Stimulated activated naive B cell treated with anti-CD40 and anti-IgM and Interleukin-4, amounts not matched to agents 10 μg/mL and 1 μg/mL and 100 μg/mL, for 72 hours (primary cell): ENCODE results near the gene STARD5.

ENCODE experiments used
- ATAC-seq, 2 donors: fragments of 150-1000 bp; cut with Tn5 transposase; replicated peaks; 2 replicates each; pipeline ENCODE4 v1.10.0; 2021; ENCODE audit warnings: moderate library complexity in 1 of 2
- DNase-seq: peaks from one replicate; pipeline ENCODE4 v3.0.0; 2021
- H3K27ac Mint-ChIP-seq: one replicate; pipeline ENCODE4 v1.8.0; 2022; ENCODE audit warnings: mild to moderate bottlenecking, mixed read lengths
- H3K27me3 Mint-ChIP-seq, 2 donors: one replicate each; pipeline ENCODE4 v1.8.0; 2022; ENCODE audit warnings: mixed read lengths in 2 of 2
- H3K36me3 Mint-ChIP-seq, 2 donors: one replicate each; pipeline ENCODE4 v1.8.0; 2022; ENCODE audit warnings: mixed read lengths in 2 of 2, mild to moderate bottlenecking in 1 of 2
- H3K4me1 Mint-ChIP-seq, 2 donors: one replicate each; pipeline ENCODE4 v1.8.0; 2022; ENCODE audit warnings: mixed read lengths in 2 of 2, mild to moderate bottlenecking in 1 of 2
- H3K4me3 Mint-ChIP-seq, 2 donors: one replicate each; pipeline ENCODE4 v1.8.0; 2022; ENCODE audit warnings: mild to moderate bottlenecking in 2 of 2, mixed read lengths in 2 of 2, moderate library complexity in 1 of 2
- H3K9me3 Mint-ChIP-seq, 2 donors: one replicate each; pipeline ENCODE4 v1.8.0; 2022; ENCODE audit warnings: mixed read lengths in 2 of 2, mild to moderate bottlenecking in 1 of 2

STARD5 gene

DNA sequence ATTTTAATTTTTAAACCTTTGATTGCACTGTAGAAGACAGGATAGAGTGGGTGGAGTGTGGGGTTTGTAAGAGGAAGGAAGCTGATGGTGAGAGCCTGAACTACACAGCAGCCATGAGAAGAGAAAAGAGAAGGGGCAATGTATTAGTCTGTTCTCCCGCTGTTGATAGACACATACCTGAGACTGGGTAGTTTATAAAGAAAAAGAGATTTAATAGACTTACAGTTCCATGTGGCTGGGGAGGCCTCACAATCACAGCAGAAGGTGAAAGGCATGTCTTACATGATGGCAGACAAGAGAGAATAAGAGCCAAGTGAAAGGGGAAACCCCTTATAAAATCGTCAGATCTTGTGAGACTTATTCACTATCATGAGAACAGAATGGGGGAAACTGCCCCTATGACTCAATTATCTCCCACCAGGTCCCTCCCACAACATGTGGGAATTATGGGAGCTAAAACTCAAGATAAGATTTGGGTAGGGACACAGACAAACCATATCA lies 37.3 kb downstream of the STARD5 start:
- peak; percentile 87 to 88 for ATAC-seq
- Mint-ChIP-seq H3K36me3 (peaks cover 5 to 40% of the 10 kb centered on the region in 2 donors), H3K27me3 (no peaks in the 10 kb centered on the region), H3K9me3 (peaks cover 5 to 12% of the 10 kb centered on the region in 2 donors), H3K4me3 (peak overlapping the region; percentile 74 to 83), H3K27ac (peak overlapping the region; percentile 98), H3K4me1 (peaks cover 60 to 83% of the 10 kb centered on the region in 2 donors)
- DNase-seq, result peak; percentile 47

DNA sequence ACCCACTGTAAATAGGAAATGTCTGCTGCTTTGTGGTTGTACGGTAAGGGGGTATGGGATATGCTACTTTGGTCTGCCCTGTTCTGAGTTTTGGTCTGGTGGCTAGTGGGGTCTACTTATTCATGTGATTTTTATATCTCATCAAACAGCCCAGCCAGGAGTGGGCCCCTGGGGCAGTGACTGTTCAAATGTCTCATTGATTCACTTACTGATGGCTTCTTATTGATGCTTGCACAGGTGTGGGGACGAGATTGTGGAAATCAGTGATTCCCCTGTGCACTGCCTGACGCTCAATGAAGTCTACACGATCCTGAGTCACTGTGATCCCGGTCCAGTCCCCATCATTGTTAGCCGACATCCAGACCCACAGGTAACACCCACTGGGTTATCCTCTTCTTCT lies 38.5 kb downstream of the STARD5 start:
- H3K27me3 Mint-ChIP-seq, result no peaks in the 10 kb centered on the region
- peaks cover 59 to 80% of the 10 kb centered on the region in 2 donors for H3K4me1 Mint-ChIP-seq

DNA sequence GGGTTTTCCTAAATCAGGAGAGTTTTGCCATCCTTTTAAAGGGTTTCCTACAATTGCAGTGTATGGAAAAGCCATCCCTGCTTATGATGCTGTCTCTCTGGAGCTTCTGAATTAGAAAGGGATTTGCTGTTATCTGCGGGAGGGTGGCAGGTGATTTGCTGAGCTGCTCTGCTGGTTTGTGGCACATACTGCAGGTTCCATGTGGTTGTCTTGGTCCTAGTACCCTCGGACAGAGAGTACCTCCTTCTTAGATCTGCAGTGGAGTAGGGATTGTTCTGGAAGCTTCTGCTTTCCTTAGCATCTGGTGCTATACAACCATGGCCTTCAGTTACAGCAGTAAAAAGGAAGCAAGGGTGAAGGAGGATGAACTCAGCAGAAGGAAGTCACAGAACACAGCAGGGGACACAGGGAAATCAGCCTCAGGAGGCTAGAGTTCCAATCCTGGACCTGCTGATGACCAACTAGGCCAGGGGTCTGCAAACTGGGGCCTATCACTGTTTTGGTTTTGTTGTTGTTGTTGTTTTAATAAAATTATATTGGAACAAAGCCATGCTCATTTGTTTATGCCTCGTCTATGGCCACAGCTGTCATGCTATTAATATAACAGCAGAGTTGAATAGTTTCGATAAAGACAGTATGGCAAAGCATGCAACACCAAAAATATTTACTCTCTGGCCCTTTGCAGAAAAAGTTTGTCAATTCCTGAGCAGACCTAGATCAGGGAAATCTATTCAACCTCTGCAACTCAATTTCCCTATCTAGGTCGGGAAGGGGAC lies 39.5 kb downstream of the STARD5 start:
- peaks cover 5 to 12% of the 10 kb centered on the region in 2 donors for H3K9me3 Mint-ChIP-seq
- H3K4me1 Mint-ChIP-seq, result peaks cover 54 to 70% of the 10 kb centered on the region in 2 donors
- peak overlapping the region; percentile 74 to 83 for H3K4me3 Mint-ChIP-seq
- no peaks in the 10 kb centered on the region for H3K27me3 Mint-ChIP-seq
- DNase-seq (no peak), ATAC-seq (no peak)
- H3K36me3 Mint-ChIP-seq, result peaks cover 5 to 44% of the 10 kb centered on the region in 2 donors
- peak overlapping the region; percentile 98 for H3K27ac Mint-ChIP-seq

More for the DNA sequence above, 38.5 kb downstream of the STARD5 start:
- Mint-ChIP-seq H3K27ac (peak overlapping the region; percentile 98), H3K36me3 (peaks cover 5 to 44% of the 10 kb centered on the region in 2 donors), H3K4me3 (peak overlapping the region; percentile 74 to 83), H3K9me3 (peaks cover 5 to 12% of the 10 kb centered on the region in 2 donors)
- ATAC-seq (no peak), DNase-seq (no peak)

DNA sequence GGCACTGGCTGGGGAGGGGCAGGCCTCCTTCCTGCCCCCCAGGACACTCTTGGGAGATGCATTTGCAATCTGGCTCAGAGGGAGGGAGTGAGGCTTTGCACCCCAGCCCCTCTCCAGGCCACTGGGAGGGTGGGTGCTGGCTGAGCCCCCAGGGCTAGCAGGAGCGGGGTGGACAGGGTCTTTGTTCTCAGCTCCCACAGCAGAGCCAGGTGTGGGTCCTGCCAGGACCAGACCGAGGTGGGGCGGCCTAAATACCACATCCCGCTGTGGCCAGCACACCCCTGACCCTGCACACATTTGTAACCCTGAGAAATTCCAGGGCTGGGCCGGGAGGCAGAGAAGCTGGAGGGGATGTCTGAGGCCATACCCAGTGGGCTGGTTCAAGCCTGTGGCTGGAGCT lies 41.0 kb downstream of the STARD5 start:
- DNase-seq, result no peak
- Mint-ChIP-seq H3K27me3 (no peaks in the 10 kb centered on the region), H3K36me3 (peaks cover 5 to 46% of the 10 kb centered on the region in 2 donors), H3K4me1 (peaks cover 44 to 54% of the 10 kb centered on the region in 2 donors), H3K4me3 (no peak overlapping the region), H3K27ac (no peak overlapping the region), H3K9me3 (peaks cover 10% of the 10 kb centered on the region in 2 donors)
- no peak for ATAC-seq

DNA sequence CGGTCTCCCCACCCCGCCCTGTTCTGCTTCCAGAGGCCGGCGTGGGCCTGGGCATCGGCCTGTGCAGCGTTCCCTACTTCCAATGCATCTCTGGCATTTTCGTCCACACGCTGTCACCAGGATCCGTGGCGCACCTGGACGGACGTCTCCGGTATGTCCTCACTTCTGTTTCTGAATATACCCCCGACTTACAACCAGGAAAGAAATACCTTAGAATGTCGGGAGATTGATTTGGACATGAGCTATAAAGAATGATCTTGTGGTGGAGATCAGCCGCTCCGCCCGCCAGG lies 41.4 kb downstream of the STARD5 start:
- ATAC-seq (no peak), DNase-seq (no peak)
- Mint-ChIP-seq H3K27me3 (no peaks in the 10 kb centered on the region), H3K27ac (no peak overlapping the region), H3K4me3 (no peak overlapping the region), H3K9me3 (peaks cover 6 to 10% of the 10 kb centered on the region in 2 donors), H3K4me1 (peaks cover 41 to 51% of the 10 kb centered on the region in 2 donors), H3K36me3 (peaks cover 6 to 44% of the 10 kb centered on the region in 2 donors)

DNA sequence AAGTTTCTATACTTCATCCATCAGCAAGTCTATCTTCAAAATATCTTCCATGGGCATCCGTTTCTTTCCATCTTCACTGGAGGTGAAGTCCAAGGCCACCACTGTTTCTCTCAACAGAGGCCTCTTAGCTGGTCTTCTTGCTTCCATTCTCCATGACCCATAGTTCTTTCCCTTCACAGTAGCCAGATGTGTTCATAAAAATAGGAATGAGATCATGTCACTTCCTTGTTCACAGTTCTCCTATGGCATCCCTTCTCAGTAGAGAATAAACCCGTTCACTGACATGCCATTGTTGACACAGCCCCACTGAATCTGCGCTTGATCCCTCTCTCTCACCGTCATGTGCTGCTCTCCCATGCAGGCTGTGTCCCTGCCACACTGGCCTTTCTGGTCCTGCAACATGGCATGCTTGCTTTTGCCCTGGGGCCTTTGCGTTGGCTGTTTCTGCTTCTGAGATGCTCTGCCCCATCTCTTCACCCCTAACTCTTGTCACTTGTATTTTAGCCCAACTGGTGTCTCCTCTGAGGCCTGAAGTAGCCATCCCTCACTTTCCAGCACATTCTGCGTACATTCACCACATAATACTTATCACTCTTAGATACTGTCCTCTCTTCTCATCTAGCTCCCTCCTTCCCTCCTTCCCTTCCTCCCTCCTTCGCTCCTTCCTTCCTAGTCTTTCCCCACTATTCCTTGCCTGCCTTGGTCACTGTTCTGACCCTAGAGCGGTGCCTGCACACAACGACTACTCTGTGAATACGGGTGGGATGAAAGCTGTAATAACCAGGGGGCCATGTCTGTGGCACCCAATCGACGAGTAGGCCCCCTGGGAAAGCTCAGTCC lies 42.0 kb downstream of the STARD5 start:
- H3K27ac Mint-ChIP-seq, result peak overlapping the region; percentile 5
- peaks cover 7 to 46% of the 10 kb centered on the region in 2 donors for H3K36me3 Mint-ChIP-seq
- no peaks in the 10 kb centered on the region for H3K27me3 Mint-ChIP-seq
- peaks cover 7 to 10% of the 10 kb centered on the region in 2 donors for H3K9me3 Mint-ChIP-seq
- peaks cover 38 to 45% of the 10 kb centered on the region in 2 donors for H3K4me1 Mint-ChIP-seq
- H3K4me3 Mint-ChIP-seq, result no peak overlapping the region
- ATAC-seq (no peak), DNase-seq (no peak)

DNA sequence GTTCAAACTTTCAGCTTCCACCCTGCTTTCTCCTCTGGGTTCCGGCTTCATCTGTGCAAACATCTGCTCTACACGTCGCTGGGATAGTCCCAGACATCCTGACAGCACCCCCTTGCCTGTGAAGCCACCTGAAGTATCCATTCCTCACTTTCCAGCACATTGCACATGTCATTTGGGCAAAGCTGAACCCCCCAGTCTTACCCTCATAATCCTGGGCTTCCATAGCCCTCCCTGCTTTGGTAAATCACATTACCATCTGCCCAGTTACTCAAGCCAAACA lies 42.5 kb downstream of the STARD5 start:
- H3K36me3 Mint-ChIP-seq, result peaks cover 7 to 47% of the 10 kb centered on the region in 2 donors
- no peak overlapping the region for H3K4me3 Mint-ChIP-seq
- peaks cover 32 to 41% of the 10 kb centered on the region in 2 donors for H3K4me1 Mint-ChIP-seq
- no peak for ATAC-seq
- H3K27me3 Mint-ChIP-seq, result no peaks in the 10 kb centered on the region
- H3K27ac Mint-ChIP-seq, result peak overlapping the region; percentile 5
- peaks cover 8 to 13% of the 10 kb centered on the region in 2 donors for H3K9me3 Mint-ChIP-seq
- DNase-seq, result no peak

DNA sequence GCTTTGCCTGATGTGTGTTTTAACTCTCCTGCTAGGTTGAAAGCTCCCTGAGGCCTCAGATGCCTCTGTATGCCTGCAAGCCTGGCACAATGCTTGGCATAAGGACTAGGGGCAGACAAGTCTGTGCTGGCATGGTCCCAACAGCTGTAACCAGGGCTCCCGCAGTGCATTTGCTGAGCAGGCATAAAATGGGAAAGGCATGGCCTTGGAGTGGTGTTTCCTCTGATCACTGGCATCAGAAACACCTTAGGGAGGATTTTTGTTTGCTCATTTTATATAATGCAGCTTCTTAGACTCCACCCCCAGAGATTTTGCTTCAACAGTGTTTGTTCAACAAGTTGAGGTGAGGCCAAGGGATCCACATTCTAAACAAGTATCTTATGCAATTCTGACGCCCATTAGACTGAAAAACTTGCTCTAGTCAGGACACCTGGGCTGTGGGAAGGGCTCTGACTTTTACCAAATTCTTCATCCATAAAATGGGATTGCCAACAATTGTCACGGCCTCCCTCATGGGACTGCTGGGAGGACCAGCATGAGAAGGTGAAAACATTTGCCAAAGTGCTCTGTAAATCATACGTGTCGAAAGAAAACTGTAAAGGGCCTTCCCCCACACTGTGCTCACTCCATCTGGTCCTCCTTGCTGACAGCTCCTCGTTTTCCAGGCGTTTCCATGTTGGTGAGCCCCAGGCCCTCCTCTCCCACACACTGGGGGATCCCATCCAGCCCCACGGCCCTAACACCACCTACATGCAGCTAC lies 43.1 kb downstream of the STARD5 start:
- Mint-ChIP-seq H3K9me3 (peaks cover 8 to 13% of the 10 kb centered on the region in 2 donors), H3K36me3 (peaks cover 7 to 47% of the 10 kb centered on the region in 2 donors), H3K4me3 (no peak overlapping the region), H3K27me3 (no peaks in the 10 kb centered on the region), H3K4me1 (peaks cover 30 to 41% of the 10 kb centered on the region in 2 donors), H3K27ac (no peak overlapping the region)
- ATAC-seq (no peak), DNase-seq (no peak)

DNA sequence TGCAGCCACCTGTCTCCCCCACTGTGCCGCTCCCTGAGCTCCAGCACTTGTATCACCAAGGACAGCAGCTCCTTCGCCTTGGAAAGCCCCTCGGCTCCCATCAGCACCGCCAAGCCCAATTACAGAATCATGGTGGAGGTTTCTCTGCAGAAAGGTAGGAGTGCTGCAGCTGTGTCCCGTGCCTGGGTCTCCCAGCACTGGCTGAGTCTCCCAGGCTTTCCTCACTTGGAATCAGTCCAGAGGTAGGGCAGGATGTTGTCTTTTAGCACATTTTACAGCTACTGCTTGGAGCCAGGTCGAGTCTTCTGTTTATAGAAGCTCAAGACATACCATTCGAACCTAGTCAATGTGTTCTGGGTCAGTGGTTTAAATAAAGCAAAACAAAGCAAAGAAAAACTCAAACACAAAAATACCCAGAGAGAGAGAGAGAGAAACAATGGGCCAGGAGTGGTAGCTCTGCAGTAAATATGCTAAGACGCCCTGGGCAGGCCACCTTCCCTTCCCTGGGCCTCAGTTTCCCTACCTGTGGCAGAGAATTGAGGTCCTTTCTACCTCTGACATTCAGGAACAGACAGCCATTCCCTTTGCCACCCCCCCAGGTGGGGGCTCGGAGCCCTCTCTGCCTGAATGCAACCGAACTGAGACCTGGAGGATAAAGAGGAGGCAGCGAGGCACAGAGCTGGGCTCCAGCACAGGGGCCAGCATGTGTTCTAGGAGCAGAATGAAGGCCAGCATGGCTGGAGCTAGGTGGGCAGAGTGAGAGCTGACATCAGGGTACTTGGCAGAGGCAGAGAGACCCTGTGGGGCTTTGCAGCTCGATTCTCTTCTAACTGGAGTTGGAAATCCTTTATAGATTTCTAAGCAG lies 44.1 kb downstream of the STARD5 start:
- peaks cover 5 to 37% of the 10 kb centered on the region in 2 donors for H3K36me3 Mint-ChIP-seq
- no peak overlapping the region for H3K27ac Mint-ChIP-seq
- ATAC-seq (no peak), DNase-seq (no peak)
- peaks cover 25 to 38% of the 10 kb centered on the region in 2 donors for H3K4me1 Mint-ChIP-seq
- no peaks in the 10 kb centered on the region for H3K27me3 Mint-ChIP-seq
- no peak overlapping the region for H3K4me3 Mint-ChIP-seq
- H3K9me3 Mint-ChIP-seq, result peaks cover 8 to 13% of the 10 kb centered on the region in 2 donors

DNA sequence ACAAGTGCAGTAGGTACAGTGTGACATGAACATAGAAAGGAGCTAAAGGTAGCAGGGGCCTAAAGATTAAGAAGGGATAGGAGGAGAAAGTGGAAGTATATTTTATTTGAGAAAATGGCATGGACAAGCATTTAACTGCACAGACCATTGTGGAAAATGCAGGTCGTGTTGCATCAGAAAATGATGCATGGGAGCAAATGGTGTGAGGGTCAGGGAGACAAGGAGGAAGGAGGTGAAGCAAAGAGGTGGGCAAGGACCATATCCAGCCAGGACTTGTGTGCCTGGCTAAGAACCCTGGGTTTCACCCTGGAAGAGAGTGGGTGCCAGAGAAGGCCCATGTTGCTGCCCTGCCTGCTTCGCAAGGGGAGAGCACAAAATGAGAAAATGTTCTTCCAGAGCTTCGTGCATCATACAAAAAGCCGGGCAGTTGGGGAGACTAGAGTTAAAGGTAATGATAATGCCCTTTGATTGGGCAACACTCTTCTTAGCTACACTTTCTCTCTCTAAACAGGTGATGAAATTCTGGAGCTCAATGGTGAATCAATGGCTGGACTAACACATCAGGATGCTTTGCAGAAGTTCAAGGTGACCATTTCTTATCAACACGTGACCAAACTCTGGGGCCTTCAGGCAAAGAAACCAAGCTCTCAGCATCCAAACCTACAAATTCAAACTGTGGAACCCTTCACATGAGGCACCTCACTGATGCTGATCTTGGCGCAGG lies 45.5 kb downstream of the STARD5 start:
- DNase-seq (no peak), ATAC-seq (no peak)
- H3K9me3 Mint-ChIP-seq, result peaks cover 8 to 13% of the 10 kb centered on the region in 2 donors
- peaks cover 24 to 33% of the 10 kb centered on the region in 2 donors for H3K4me1 Mint-ChIP-seq
- no peak overlapping the region for H3K27ac Mint-ChIP-seq
- H3K4me3 Mint-ChIP-seq, result no peak overlapping the region
- no peaks in the 10 kb centered on the region for H3K27me3 Mint-ChIP-seq
- peaks cover 5 to 40% of the 10 kb centered on the region in 2 donors for H3K36me3 Mint-ChIP-seq

DNA sequence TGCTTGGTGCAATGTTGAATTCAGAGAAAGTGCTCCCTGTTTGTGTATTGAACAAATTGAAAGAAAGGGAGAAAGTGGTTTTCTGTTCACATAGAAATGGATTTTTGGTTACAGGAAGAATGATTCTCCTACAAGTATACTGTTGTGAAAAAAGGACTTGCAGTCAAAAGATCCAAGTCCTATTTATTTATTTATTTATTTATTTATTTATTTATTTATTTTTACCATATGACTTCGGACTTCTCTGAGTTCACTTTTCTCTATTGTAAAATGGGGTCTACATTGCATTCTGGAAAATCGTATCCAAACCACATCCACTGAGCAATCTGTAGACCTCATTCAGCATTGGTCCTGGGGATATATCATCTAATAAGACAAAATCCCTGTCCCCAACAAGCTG lies 46.1 kb downstream of the STARD5 start:
- Mint-ChIP-seq H3K4me3 (no peak overlapping the region), H3K27ac (no peak overlapping the region), H3K9me3 (peaks cover 8 to 13% of the 10 kb centered on the region in 2 donors), H3K27me3 (no peaks in the 10 kb centered on the region), H3K4me1 (peaks cover 24 to 33% of the 10 kb centered on the region in 2 donors), H3K36me3 (peaks cover 5 to 43% of the 10 kb centered on the region in 2 donors)
- ATAC-seq, result no peak
- DNase-seq, result no peak

DNA sequence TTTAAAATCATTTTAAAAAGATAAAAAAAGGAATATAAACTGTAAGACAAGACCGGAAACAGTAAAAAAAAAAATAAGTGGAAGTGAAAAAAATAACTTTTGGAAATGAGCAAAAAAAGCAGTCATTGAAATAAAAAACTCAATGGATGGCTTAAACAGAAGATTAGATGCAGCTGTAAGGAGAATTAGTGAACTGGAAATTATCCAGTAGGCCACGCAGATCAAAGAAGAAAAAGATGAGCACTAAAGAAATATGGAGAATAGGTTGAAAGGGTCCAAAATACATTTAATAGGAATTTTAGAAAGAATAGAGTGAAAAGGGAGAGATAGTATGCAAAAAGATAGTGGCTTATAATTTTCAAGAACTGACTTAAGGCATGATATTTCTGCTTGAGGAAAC lies 47.0 kb downstream of the STARD5 start:
- Mint-ChIP-seq H3K36me3 (peaks cover 5 to 36% of the 10 kb centered on the region in 2 donors), H3K9me3 (peaks cover 8 to 13% of the 10 kb centered on the region in 2 donors), H3K4me3 (no peak overlapping the region), H3K4me1 (peaks cover 19 to 28% of the 10 kb centered on the region in 2 donors), H3K27ac (no peak overlapping the region), H3K27me3 (no peaks in the 10 kb centered on the region)
- DNase-seq (no peak), ATAC-seq (no peak)
